Stomach (tissue), 4 donors: ENCODE results near the gene HES6.

Experiments used
- EP300 ChIP-seq: sonication (generic); formaldehyde crosslinking; IDR thresholded peaks from one replicate; pipeline ENCODE4 v1.6.1; 2017; ENCODE audit warnings: antibody characterized with exemption
- POLR2A ChIP-seq, 4 donors: fragments of 450-650 bp; IDR thresholded peaks; one replicate each; pipeline ENCODE4 v1.6.1; 2016; ENCODE audit warnings: antibody characterized with exemption in 4 of 4, control low read depth in 2 of 4, mild to moderate bottlenecking in 1 of 4, moderate library complexity in 1 of 4
- TF ChIP-seq, protein P1 (sequence below), 7 experiments: fragments of 450-650 bp in 4 of 7; fragments of 200-600 bp in 3 of 7; sonication (generic) in 3 of 7; IDR thresholded peaks; one replicate each; pipeline ENCODE4 v1.5.1; 2016 to 2019; ENCODE audit warnings: antibody characterized with exemption in 7 of 7, control low read depth in 2 of 7, mild to moderate bottlenecking in 1 of 7

DNA sequence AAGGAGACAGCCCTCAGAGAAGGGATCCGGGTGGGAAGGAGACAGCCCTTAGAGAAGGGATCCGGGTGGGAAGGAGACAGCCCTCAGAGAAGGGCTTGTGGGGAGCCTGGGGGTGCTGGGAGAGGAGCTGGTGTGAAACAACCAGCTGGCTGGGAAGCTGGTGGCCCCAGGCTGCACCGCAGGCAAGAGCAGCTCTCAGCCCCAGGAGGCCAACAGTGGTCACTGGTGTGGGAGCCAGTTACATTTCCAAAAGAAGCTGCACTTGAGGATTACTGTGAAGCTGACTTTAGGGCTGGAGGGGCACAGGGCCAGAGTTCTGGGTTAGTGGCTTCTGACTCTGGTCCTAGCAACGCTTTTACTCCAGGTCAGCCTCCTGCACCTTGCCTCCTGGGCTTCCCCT lies 3.3 kb downstream of the HES6 start:
- TF ChIP-seq, protein P1, sequence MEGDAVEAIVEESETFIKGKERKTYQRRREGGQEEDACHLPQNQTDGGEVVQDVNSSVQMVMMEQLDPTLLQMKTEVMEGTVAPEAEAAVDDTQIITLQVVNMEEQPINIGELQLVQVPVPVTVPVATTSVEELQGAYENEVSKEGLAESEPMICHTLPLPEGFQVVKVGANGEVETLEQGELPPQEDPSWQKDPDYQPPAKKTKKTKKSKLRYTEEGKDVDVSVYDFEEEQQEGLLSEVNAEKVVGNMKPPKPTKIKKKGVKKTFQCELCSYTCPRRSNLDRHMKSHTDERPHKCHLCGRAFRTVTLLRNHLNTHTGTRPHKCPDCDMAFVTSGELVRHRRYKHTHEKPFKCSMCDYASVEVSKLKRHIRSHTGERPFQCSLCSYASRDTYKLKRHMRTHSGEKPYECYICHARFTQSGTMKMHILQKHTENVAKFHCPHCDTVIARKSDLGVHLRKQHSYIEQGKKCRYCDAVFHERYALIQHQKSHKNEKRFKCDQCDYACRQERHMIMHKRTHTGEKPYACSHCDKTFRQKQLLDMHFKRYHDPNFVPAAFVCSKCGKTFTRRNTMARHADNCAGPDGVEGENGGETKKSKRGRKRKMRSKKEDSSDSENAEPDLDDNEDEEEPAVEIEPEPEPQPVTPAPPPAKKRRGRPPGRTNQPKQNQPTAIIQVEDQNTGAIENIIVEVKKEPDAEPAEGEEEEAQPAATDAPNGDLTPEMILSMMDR (IDR thresholded peaks at IDR 0.05), result no peak
- TF ChIP-seq POLR2A (IDR thresholded peaks at IDR 0.05) (no peak), EP300 (no peak)
